Astrocyte of the spinal cord (primary cell): Measurements from ENCODE around the gene RNF150.

Source experiments
- DNase-seq: peaks from one replicate; pipeline ENCODE4 v3.0.0; 2011; ENCODE audit warnings: low read depth, low spot score
- H3K4me3 ChIP-seq: 2 replicates; pipeline ENCODE4 v1.5.1; 2011; ENCODE audit warnings: low read depth, mild to moderate bottlenecking, low read length, moderate library complexity
- CTCF ChIP-seq: IDR thresholded peaks from 2 replicates; pipeline ENCODE4 v1.5.1; 2012; ENCODE audit warnings: low read depth, mild to moderate bottlenecking, low read length, inconsistent platforms
- in situ Hi-C: cut with HindIII; loops from 2 replicates; pipeline ENCODE4 v1.10.0; 2017; ENCODE audit warnings: low sequenced_read_pairs

Gene RNF150

DNA sequence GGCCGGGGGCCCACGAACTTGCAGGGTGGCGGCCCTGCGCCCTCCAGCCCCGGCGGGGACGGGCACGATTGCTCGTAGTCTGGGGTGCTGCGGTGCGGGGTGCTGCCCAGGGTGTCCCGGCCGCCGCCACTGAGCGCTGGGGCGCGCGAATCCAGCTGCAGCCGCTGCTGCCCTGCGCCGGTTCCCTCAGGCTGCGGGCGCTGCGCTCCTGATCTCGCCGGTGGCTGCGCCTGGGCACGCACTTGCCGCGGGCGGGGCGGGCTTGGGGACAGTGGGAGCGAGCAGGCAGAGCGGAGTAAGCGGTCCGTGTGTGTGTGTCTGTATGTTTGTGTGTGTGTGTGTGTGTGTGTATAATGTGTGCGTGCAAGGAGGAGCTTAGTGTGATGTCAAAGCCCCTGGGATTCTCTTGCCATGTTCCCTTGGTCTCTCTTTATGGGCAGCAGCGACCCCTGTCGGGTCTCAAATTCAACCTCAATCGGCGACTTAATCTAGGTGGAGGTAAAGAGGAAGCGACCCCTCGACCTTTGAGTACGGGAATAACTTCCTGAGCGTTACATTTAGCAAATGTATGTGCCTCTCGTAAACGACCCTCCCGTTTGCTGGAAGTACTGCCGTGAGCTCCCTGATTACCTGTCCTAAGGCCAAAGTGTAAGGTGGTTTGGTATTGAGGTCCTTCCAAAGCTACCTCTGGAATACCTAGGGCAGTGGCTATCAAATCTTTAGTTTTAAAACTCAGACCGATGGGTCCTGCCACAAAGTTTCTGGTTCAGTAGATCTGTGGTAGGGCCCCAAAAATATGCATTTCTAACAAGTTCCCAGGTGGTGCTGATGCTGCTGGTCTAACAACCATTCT, at the start of gene RNF150:
Gene RNF150 (minus strand): TSS at position 324 of the 853 bp plus-strand sequence.
- TF ChIP-seq CTCF = peak; percentile 81
- in situ Hi-C loops = loop anchor here (25.0 kb wide), 1 partner anchor 246 kb away; no protein-coding TSS in a partner anchor
- DNase-seq = peak; percentile 93
- peak within 1 kb of the TSS; percentile 77 for H3K4me3 ChIP-seq

DNA sequence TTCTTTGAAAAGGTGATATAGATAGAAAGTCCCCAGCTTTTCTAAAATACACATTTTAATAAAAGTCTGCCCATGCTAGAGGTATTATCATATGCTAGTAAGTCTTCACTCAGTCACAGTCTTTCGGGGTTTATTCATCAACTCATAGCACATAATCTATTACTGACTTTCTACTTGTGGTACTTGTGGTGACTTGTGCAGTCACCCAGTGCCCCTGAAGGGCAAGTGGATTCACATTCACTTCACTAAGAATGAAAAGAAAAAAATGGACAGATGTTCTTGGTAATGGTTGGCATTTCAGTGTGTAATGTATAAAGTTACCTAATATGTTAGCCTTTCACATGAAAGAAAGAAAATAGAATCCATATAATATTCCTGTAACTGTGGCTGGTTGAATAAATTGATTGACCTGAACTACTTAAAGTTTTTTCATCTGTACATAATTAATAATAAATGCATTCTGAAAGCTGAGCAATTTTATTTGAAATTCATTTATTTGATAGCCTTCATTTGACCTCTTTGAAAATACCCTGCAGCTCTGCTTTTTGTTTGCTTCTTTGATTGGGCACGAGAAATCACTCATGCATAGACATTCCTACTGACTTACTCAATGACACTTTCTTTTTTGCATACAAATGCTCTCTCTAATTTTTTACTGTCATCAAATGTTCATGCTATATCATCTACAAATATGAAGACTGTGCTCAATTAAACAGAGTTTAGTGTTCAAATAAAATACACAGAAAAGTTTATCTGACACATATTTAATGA, 47.9 kb upstream of the RNF150 start:
- no peak for TF ChIP-seq CTCF
- DNase-seq = no peak
- in situ Hi-C loops = no loop called here
- no peak overlapping the region for H3K4me3 ChIP-seq

- in situ Hi-C loops = no loop called here
- H3K4me3 ChIP-seq = no peak overlapping the region
- TF ChIP-seq CTCF = no peak
- DNase-seq = no peak
Observed at GRCh38 chr4:141179474-141180373, 46.5 kb upstream of the RNF150 start.

DNA sequence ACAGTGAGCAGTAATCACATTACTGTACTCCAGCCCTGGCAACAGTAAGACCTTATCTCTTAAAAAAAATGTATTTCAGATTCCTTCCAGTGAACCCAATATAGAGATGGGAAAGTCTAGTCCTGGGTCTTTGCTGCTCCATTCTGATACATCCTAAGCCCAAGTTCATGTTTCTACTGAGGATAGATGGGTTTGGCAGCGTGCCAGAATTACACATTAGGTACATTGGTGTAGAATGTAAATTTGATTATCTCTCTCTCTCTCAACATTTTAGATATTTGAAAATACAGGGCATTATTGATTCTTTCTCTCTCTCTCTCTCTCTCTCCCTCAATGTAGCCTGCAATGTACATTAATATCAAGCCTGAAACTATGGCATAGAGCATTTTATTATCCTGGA, 43.9 kb upstream of the RNF150 start:
- no peak for TF ChIP-seq CTCF
- no peak overlapping the region for H3K4me3 ChIP-seq
- no peak for DNase-seq
- in situ Hi-C loops = no loop called here

DNA sequence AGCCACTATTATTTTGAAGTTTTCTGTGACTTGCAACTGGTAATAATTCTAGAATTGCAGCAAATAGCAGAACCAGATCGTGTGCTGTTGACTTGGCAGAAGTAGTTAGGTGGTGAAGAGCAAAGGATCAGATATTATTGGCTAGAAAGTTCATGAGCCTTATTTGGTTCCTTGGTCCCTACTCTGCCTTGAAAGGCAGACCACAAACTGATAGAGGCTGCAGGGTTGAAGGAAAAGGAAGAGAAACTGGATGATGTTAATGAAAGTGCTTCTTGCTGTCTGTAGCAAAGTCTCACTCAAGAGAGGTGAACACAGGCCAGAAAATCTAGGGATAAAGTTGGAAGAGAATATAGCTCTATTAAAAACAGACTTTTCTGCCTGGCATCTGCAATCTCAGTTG, 41.2 kb upstream of the RNF150 start:
- no peak for TF ChIP-seq CTCF
- no peak overlapping the region for H3K4me3 ChIP-seq
- in situ Hi-C loops = no loop called here
- no peak for DNase-seq

GRCh38 chr4:141170671-141171070, 37.4 kb upstream of the RNF150 start:
- DNase-seq = no peak
- H3K4me3 ChIP-seq = no peak overlapping the region
- no peak for TF ChIP-seq CTCF
- in situ Hi-C loops = no loop called here
